NCI-H2227 (cell line): ENCODE data around the gene STK32B.
A peak's percentile ranks its signal among the peaks of the same experiment; 100 is the strongest.

Experiments used
- DNase-seq: peaks from one replicate; lab custom pipeline; 2025; ENCODE audit not compliant: unreplicated experiment; lab: John Stamatoyannopoulos, UW

The STK32B gene

DNA sequence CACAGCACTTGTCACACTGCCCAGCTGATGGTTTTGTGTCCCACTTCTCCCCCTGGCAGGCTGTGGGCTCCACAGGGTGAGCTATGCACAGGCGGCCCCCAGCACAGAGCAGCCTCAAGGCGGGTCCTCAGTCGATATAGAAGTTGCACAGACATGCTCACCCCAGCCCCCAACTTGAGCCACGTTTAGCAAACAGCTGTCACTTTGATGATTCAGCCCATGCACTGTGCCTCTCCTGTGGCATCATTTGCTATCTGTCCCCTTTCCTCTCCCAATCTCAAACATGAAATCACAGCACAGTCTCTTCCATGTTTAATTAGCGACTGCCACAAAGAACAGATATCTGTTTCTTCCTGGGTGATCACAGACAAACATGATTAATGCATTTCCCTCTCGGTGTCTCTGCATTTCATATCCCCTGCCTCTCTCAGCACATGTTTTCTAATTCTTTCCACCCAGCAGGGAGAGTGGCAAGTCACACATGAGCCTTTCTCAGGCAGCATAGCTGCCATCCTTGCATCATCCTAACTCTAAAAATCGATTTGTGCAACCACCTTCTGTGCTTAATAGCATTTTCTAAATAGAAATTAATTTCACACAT is 452.2 kb downstream of the STK32B start:
- no peak for DNase-seq

- DNase-seq: no peak
Measured at GRCh38 chr4:5504486-5504885, 453.2 kb downstream of the STK32B start.

DNA sequence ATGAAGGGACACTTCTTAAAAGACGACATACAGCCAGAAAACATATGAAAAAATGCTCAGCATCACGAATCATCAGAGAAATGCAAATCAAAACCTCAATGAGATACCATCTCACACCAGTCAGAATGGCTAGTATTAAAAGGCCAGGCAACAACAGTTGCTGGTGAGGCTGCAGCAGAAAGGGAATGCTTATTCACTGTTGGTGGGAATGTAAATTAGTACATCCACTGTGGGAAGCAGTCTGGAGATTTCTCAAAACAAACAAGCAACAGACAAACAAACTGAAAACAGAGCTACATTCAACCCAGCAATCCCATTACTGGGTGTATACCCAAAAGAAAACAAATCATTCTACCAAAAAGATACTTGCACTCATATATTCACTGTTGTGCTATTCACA is 459.2 kb downstream of the STK32B start:
- no peak for DNase-seq

GRCh38 chr4:5511791-5512190 is 460.5 kb downstream of the STK32B start:
- DNase-seq: no peak

- DNase-seq: no peak
Measured at GRCh38 chr4:5515646-5516045, 464.4 kb downstream of the STK32B start.

DNA sequence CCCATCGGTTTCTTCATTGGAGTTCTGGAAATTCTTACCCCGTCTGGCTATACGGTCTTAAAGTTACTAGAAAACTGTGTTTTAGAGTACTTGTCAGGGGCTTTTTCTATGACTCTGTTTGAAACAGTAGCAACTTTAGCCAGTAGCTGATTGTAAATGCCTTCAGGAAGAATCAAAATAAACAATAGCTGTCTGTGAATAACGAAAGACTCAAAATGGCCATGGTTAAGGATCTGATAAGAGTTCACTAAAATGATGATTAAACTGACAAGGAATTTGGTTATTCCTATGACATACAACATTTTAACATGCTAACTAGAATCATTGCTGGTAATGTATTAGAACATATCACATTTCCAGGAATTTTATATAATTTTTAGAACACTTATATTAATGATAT is 466.1 kb downstream of the STK32B start:
- DNase-seq: no peak

- DNase-seq: no peak
Measured at GRCh38 chr4:5524446-5525299, 473.4 kb downstream of the STK32B start.

- no peak for DNase-seq
Measured at GRCh38 chr4:5526080-5526846, 475.0 kb downstream of the STK32B start.

DNA sequence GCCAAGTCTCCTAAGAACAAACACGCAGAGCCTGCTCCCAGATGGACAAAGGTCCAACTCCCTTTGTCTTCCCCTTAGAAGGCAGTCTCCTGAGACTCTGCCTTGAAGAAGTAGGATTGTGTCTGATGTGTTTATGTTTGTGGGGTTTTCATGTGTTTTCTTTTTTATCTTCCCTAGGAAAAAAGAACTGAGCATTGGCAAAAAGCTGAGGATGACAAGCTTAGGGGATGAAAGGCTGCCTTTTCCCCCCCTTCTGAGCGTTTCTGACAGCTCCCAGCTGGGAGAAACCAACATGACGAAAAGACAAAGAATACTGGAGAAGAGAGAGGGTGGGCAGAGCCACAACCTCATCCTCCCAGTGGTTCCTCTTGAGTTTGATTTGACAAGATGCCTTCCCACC is 475.9 kb downstream of the STK32B start:
- no peak for DNase-seq

DNA sequence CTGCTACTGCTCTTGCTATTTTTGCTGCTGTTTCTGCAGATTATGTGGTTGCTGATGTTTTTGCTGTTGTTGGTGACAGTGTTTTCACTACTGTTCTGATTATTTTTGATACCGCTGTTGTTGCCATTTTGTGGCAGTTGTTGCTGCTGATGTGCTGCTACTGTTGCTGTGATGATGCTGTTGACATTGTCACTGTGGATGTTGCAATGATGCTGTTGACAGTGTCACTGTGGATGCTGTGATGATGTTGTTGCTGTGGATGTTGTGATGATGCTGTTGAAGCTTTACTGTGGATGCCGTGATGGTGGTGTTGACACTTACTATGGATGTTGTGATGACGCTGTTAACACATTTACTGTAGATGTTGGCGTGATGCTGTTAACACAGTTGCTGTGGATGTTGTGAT is 476.8 kb downstream of the STK32B start:
- no peak for DNase-seq

- DNase-seq: no peak
Measured at GRCh38 chr4:5532100-5532499, 480.8 kb downstream of the STK32B start.

- no peak for DNase-seq
Measured at GRCh38 chr4:5539584-5539983, 488.3 kb downstream of the STK32B start.

- DNase-seq: peak; percentile 3
Measured at GRCh38 chr4:5541169-5541568, 489.9 kb downstream of the STK32B start.

GRCh38 chr4:5543681-5544080 is 492.4 kb downstream of the STK32B start:
- no peak for DNase-seq

DNA sequence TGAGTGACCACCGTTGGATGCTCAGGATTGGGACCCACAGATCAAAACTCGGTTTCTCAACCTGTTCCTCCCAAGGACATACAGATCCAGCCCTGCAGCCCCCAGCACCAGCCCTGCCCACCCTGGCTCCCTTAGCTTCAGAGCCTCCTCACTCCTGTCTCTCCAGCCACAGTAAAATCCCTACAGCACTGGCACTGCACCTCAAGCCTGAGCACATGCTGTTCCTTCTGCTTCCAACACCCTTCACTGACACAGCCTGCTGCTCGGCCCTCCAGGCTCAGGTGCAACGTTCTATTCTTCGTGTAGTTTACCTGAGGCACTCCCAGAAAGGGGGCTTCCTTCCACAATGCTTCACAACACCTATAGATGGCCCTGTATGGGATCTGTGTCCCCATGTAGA is 493.5 kb downstream of the STK32B start:
- DNase-seq: no peak

DNA sequence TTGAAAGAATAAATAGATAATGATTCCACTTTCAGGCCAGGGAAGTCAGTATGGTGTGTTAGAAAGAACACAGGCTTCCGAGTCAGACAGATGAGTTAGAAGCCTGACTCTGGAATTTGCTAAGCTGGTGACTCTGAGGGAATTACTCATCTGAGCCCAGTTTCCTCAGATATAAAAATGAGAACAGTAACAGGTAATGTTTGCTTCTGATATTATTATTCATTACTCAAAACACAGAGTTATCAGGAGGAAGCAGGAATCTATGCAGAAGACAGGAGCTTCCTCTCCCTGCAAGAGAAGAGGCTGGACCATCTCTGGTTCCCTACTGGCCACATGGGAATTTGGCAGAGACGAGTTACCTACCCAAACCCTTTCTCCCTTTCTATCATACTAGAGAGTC is 494.0 kb downstream of the STK32B start:
- no peak for DNase-seq

GRCh38 chr4:5547651-5548249 is 496.5 kb downstream of the STK32B start:
- no peak for DNase-seq
